ENCODE data around the gene CUL3.

CUL3 gene

DNA sequence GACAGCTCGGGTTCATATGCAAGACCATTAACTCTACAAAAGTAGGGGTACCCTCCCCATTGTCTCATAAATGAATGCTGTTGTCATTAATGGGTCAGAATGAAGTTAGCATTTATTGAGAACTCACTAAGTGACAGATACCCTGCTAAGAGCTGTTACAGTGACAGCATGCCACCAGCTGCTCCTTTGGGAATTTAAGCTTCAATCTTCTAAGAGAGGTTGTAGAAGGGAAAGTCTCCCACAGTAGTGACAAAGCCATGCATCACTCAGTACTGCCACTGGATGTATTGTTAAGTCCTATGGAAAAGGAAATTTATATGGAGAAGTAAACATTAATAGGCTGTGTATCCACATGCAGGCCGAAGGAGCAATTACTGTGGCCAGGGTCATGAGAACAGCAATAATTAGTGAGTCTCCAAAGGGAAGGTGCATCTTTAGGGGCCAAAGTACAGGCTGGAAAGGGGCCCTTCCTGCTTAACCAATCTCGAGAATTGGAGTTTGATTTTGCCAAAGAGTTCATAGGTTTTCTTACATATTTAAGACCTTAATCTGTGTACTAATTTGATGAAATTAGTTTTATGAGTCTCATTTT lies 118.8 kb downstream of the CUL3 start:
- no peak for TF ChIP-seq CTCF (IDR thresholded peaks at IDR 0.05; ENCODE audit: insufficient read depth, missing control alignments)
- DNase-seq (ENCODE audit: insufficient read length, low spot score) (no peak), FAIRE-seq (peak; percentile 72)

- FAIRE-seq (no peak), DNase-seq (ENCODE audit: insufficient read length, low spot score) (no peak)
- TF ChIP-seq CTCF (IDR thresholded peaks at IDR 0.05; ENCODE audit: insufficient read depth, missing control alignments): no peak
Measured at GRCh38 chr2:224461391-224461790, 123.8 kb downstream of the CUL3 start.

GRCh38 chr2:224457408-224458096 lies 127.6 kb downstream of the CUL3 start:
- no peak for FAIRE-seq
- no peak for TF ChIP-seq CTCF (IDR thresholded peaks at IDR 0.05; ENCODE audit: insufficient read depth, missing control alignments)
- no peak for DNase-seq (ENCODE audit: insufficient read length, low spot score)

- FAIRE-seq: no peak
- no peak for TF ChIP-seq CTCF (IDR thresholded peaks at IDR 0.05; ENCODE audit: insufficient read depth, missing control alignments)
- no peak for DNase-seq (ENCODE audit: insufficient read length, low spot score)
Measured at GRCh38 chr2:224453892-224454291, 131.3 kb downstream of the CUL3 start.

DNA sequence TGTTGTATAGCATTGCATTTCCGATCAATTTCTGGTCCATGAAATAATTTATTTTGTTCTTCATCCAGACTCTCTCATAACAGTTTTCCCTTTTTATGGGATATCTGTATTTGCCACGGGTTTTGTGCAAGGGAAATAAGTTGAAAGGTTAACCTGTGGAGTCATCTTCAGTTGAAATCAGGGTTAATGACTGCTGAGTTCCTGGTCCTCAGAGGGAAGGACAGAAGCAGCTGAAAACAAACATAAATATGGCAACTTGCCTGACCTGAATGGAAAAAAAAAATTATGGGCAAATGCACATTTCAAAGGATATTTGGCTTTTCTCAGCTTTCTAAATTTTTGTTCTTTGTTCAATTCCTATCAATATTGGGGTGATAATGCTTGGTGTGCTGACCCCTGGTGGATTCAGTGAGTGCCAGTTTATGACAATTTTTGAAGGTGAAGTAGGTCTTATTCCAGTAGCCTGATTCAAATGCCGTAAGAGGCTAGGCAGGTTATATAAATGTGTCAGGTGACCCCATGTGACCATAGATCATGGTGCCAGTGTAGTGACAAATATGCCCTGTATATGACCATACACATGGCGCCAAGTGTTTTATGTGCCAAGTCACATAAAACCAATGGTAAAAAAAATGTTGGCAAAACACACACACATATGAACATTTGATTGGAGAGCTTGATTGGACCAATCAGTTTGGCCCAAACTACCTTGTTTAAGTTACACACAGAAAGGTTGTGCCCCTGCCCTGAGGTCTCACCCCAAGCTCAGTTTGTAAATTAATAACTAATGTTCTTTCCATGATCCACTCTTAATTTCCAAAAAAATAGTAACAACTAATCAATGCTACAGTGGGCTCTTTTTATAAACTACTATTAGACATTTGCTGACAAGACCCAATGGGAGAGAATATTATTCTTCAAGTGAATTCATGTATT lies 135.7 kb downstream of the CUL3 start:
- TF ChIP-seq CTCF (IDR thresholded peaks at IDR 0.05; ENCODE audit: insufficient read depth, missing control alignments): peak; percentile 47
- FAIRE-seq (no peak), DNase-seq (ENCODE audit: insufficient read length, low spot score) (no peak)

DNA sequence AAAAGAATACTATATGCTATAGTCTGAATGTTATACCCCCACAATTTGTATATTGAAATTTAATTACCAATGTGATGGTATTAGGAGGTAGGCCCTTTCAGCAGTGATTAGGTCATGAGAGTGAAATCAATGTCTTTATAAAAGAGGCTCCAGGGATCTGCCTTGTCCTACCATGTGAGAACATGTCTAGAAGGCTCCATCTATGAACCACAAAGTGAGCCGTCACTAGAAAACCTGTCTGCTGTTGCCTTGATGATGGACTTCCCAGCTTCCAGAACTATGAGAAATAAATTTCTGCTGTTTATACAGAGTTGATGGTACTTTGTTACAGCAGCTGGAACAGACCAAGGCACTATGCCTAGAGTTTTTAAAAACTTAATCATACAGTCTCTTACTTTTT lies 136.9 kb downstream of the CUL3 start:
- no peak for DNase-seq (ENCODE audit: insufficient read length, low spot score)
- no peak for TF ChIP-seq CTCF (IDR thresholded peaks at IDR 0.05; ENCODE audit: insufficient read depth, missing control alignments)
- no peak for FAIRE-seq
